GM19452 (cell line): ENCODE data around the gene FSHB.
A peak's percentile ranks its signal among the peaks of the same experiment; 100 is the strongest.
"Not testable (repeated sequence)": the region's sequence is repeated elsewhere in the genome, so short reads cannot be mapped to it uniquely, and the experiment has no call there.

Experiments
- ATAC-seq: cut with Tn5 transposase; IDR thresholded peaks from one replicate; pipeline ENCODE4 v1.9.1; 2021; ENCODE audit not compliant: unreplicated experiment

FSHB gene

DNA sequence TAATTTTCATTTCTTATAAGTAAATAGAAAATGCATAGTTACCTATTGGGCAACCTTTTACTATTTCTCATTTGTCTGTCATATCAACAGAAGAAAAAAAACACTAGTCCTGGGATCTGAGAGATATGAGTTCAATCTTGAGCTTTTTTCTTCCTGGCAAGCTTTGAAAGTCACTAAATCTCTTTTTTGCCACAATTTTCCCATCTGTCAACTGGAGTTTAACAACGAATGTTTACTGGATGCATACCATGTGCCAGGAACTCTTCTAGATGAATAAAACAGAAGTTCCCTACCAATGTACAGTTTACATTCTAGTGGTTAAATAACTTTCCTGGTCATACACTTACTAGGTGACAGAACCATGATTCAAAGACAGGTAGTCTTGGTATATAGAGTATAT is 31.0 kb downstream of the FSHB start:
- no peak for ATAC-seq

DNA sequence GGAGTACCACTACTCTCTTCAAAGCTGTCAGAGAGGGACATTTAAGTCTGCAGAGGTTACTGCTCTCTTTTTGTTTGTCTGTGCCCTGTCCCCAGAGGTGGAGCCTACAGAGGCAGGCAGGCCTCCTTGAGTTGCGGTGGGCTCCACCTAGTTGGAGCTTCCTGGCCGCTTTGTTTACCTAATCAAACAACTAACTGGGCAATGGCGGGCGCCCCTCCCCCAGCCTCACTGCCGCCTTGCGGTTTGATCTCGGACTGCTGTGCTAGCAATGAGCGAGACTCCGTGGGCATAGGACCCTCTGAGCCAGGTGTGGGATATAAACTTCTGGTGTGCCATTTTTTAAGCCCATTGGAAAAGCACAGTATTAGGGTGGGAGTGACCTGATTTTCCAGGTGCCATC is 37.8 kb downstream of the FSHB start:
- ATAC-seq, result not testable (repeated sequence)

GRCh38 chr11:30270671-30271070 is 39.9 kb downstream of the FSHB start:
- ATAC-seq, result no peak

DNA sequence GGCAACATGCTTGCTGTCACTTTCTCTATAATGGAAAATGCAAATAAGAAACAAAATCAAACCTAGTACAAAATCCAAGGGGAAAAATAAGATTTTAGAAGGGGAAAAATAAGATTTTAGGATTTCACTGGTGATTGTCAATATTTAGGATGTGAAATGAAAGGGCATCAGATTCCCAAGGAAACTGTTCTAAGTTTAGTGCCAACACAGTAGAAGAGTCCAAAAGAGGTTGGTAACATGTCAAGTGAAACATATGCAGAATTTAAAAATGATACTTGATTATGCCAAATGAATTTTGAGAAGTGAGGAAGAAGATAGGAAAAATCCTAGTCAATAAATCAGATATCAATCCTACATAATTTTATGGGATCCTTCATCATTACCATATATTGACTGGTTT is 46.4 kb downstream of the FSHB start:
- no peak for ATAC-seq

GRCh38 chr11:30279796-30280195 is 49.0 kb downstream of the FSHB start:
- no peak for ATAC-seq

DNA sequence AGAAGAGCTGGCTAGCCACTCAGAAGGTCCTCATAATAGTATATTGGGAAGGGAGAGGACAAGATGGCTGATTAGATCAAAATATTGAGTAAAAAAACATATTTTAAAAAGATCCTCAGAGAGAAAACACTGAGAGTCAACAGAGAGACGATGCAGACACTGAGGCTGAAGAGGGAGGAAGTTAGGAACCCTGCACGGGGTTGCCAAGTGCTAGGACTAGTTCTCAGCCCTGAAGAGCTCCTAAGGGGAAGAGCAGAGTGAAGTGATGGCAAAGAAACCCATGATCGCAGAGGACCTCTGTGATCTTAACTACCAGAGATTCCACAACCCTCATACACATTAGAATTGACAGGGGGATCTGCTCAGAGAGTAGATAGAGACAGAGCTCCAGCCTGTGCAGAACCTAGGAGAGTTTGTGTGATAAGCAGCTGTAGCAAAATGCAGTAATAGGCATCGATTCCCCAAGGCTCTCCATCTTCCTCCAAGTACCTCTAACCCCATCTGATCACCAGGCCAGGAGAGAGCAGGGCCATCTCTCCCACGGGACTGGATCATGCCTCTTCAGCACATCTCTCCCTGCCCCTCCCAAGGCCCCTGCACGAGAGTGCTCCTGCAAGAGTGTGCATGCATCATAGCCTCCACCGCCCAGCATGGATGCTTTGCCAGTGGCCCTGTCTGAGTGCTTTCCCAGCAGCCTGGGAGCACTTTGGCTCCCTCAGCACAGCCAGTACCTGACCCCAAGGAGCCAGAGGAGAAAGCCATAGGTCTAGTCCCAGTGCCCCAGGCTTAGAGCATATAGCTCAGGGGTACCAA is 50.9 kb downstream of the FSHB start:
- peak; percentile 31 for ATAC-seq

DNA sequence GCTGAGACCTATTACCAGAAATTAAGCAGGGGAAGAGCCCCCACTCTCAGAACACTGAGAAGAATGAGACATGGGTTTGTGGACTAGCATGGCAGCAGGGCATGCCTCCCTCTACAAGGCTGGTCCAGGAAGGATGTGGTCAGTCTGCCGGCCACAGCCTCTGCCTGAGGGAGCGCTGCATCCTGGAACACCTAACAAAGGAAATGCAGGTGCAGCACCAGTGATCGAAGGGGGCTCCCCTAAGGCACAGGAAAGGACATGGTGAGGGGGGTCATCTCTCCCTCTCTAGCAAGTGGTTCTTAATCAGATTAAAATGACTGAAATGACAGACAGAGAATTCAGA is 51.4 kb downstream of the FSHB start:
- peak; percentile 96 for ATAC-seq
